Hypothalamus (tissue), 51 donors: ENCODE measurements around the gene USF1.
"Not testable (repeated sequence)": the region's sequence is repeated elsewhere in the genome, so short reads cannot be mapped to it uniquely, and the experiment has no call there.

Source experiments
- DNase-seq, 51 donors: peaks; one replicate each; lab custom pipeline; 2025; lab: John Stamatoyannopoulos, UW

USF1 gene

DNA sequence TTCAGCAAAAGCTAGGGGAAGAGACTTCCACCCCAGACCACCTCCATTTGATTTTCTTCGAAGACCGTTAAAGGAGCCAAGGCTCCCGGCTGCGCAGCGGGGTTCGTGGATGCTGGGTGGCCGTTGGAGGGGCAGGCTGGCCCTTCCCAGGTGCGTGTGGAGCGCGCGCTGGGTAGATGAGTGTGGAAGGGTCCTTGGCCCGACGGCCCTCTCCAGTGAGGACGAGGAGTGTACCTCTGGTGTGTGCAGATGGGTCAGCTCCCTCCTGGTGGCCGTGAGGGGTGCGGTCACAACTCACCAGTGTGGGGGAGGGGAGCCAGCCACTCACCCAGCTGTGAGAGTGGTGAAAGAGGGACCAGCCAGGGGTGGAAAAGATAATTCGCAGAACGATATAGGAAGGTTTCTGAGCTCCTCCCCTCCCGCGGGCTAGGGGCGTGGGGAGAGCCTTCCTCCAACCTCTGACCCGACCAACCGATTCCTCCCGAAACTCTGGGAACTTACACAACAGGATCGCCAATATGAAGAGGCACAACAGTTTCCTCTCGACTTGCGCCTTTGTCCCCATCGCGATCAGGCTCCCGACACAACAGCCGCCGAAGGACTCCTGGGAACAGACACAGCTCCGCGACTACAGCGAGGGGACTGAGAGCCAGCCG is 25.1 kb downstream of the USF1 start, which contains the start of gene F11R:
F11R (minus strand) TSS at position 644 of the 656 bp plus-strand sequence; CDS start at position 565, 79 bp downstream.
- DNase-seq: no peak

DNA sequence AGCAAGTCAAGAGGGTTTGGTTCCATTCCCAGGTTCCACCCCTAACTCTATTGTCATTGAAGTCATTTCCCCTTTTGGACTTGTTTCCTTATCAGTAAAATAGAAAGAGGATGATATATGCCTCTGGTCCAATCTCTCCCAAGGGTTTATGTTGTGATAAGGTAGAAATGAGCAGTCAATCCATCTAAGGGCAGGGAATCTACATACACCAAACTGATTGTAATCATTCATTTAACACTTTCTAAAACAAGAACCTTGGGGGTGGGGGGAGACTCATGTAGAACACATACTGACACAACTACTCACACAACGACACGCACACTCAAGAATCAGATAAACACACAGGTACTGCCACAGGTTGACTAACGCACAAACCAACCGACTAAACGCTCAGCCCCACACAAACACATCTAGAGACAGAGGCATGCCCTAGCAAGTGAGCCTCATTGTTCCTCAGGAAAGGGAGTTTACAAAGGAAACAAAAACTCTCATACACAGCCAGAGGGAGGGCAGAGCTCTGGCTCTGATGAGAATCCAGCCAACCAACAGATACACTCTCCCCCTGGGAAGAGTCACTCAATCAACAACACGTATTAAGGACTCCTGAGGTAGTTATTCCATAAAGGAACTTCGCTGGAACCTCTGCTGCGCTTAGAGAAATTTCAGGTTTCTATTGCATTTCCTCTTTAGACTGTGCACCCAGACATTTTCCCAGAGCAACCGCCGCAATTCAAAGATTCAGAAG is 25.9 kb downstream of the USF1 start:
- DNase-seq: no peak

DNA sequence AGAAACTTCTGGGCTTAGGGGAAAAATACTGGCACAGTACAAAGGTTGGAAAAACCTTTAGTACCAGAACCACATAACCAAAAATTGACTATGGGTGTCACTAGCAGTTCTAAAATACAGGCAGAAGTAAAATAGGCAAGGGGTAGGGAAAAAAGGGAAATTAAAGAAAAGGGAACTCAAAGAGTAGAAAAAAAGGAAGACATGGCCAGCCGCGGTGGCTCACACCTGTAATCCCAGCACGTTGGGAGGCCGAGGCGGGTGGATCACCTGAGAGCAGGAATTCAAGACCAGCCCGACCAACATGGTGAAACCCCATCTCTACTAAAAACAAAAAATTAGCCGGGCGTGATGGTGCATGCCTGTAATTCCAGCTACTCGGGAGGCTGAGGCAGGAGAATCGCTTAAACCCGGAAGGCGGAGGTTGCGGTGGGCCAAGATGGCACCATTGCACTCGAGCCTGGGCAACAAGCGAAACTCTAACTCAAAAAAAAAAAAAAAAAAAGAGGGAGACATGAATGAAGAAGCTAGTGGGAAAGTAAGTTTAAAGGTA is 26.6 kb downstream of the USF1 start:
- not testable (repeated sequence) for DNase-seq

DNA sequence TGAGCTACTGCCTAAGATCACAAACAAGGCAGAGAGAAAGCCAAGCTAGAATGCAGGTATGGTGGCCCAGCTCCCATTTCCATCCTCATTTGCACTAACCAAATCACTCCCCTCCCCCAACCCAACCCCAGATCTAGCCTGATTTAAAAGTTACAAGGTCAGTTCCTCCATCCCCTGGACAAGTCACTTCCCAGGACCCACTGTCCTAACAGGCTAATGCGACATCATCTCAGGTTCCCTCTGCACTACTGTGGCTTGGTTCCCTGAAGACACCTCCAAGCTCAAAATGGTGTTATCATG is 27.2 kb downstream of the USF1 start:
- no peak for DNase-seq

DNA sequence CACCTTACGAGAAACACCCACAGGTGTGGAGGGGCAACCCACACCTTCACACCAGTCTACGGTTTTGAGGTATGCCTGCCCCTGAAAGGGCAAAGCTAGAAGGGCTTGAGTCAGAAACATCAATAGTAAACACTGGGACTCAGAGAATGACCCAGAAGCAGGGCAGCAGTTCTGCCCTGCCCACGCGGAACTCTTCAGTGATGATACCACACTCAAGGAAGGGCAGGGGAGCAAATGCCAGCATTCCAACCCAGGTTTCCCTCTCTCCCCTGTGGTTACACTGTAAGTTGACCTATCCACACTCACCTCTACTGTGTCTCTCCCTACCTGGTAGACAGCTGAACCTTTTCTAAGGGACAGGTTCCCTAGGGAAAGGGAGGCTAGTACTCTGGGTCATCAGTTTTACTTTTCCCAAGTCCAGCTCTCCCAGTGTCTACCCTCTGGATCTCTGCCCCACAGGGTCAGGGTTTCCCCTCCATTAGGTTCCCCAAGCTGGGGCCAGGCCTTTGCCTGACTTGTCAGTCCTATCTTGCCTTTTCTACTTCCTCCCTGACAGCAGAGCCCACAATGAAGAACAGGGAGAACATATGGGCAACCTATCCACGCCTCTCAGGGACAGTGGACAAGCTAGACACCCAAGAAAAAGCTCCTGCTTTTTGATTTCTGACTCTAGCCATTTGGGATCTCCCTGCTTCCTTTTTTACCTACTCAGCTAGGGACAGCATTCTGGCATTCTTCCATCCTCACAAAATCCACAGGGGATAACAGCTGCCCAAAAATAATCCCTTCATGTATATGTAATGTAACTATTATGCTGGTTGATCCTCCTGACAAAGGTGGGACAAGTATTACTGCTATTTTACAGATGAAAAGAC is 27.8 kb downstream of the USF1 start:
- DNase-seq: no peak

DNA sequence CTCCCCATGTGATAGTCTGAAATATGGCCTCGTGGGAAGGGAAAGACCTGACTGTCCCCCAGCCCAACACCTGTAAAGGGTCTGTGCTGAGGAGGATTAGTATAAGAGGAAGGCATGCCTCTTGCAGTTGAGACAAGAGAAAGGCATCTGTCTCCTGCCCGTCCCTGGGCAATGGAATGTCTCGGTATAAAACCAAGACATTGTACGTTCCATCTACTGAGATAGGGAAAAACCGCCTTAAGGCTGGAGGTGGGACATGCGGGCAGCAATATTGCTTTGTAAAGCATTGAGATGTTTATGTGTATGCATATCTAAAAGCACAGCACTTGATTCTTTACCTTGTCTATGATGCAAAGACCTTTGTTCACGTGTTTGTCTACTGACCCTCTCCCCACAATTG is 28.6 kb downstream of the USF1 start:
- DNase-seq: not testable (repeated sequence)

DNA sequence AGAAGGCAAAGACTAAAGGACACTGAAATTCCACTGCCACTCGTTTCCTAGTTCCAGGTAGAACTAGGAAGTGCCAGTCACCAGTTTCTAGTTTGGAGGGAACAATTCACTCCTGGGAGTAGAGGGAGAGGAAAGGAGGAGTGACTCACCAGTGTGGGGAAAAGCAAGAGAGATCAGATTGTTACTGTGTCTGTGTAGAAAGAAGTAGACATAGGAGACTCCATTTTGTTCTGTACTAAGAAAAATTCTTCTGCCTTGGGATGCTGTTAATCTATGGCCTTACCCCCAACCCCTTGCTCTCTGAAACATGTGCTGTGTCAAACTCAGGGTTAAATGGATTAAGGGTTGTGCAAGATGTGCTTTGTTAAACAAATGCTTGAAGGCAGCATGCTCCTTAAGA is 29.1 kb downstream of the USF1 start:
- DNase-seq: not testable (repeated sequence)

DNA sequence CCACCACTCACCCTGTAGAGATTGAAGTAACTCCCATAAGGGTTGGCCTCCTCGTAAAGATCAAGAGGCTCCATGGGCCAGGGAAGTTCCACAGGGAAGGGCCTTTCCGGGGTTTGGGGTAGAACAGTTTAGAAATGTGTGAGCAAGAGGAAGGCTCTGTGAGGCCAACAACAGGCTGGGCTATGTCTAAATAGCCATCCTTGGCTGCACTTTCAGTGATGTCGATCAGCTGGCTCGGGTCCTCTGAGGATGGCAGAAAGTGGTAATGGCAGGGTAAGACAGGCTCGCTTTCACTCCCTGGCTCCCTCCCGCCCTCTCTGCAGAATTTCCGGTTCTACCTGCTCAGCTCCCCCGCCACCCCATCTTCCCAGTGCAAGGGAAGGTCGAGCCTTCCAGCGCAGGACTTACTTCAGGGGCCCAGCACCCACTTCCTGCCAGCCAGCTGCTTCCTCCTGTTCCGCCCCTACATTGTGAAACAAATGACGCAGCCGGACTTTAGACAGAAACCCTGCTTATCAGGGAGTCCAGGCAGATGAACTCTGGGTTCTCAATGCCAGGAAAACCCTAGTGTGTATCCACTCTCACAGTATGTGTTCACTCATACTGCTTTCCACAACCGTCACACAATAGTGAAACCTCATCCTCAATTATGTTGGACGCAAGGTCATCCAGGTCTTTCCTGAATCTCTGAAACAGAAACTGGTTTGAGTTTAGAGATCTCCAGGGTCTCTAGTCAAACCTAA is 32.1 kb downstream of the USF1 start:
- peak in 28 of 51 donors; percentile 5 to 50 (median 17) for DNase-seq

DNA sequence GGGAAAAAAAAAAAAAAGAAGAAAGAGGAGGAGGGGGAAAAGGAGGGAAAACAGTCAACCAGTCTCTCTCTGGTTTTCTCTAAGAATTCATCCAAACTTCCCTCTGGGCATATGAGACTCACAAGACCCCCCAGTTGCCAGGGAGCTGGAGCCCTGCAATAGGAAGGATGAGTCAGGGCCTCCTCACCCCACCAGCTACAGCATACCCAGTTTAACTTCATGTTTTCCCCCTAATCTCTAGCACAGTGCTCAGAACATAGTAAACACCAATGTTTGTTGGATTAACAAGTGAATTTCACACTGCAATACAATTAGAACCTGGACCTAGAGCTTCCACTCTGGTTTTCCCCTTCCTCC is 32.7 kb downstream of the USF1 start:
- no peak for DNase-seq

DNA sequence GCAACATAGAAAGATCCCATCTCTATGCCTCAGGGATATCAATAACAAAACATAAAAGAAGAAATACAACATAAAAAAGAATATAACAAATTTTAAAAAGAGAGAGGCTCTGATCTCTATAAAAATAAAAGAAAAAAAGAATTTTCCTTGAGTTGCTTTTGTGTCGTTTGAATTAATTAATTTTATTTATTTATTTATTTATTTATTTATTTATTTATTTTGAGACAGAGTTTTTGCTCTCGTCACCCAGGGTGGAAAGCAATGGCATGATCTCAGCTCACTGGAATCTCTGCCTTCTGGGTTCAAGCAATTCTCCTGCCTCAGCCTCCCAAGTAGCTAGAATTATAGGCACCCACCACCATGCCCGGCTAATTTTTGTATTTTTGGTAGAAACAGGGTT is 33.4 kb downstream of the USF1 start:
- no peak for DNase-seq

DNA sequence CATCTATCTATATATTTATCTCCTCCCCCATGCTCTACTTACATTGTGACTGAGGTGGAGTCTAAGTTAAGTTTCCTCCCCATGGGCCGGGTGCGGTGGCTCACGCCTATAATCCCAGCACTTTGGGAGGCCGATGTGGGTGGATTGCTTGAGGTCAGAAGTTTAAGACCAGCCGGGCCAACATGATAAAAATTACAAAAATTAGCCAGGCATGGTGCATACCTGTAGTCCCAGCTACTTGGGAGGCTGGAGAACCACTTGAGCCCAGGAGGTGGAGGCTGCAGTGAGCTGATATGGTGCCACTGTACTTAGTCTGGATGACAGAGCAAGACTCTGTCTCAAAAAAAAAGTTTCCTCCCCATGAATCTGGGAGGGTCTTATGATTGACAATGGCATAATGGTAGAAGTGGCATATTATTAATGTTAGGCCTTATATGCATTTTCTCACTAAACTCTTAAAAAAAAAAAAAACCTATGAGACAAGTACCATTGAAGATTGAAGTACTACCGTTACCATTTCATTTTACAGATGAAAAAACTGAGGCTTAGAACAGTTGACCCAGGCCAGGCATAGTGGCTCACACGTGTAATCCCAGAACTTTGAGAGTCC is 36.1 kb downstream of the USF1 start:
- DNase-seq: no peak

DNA sequence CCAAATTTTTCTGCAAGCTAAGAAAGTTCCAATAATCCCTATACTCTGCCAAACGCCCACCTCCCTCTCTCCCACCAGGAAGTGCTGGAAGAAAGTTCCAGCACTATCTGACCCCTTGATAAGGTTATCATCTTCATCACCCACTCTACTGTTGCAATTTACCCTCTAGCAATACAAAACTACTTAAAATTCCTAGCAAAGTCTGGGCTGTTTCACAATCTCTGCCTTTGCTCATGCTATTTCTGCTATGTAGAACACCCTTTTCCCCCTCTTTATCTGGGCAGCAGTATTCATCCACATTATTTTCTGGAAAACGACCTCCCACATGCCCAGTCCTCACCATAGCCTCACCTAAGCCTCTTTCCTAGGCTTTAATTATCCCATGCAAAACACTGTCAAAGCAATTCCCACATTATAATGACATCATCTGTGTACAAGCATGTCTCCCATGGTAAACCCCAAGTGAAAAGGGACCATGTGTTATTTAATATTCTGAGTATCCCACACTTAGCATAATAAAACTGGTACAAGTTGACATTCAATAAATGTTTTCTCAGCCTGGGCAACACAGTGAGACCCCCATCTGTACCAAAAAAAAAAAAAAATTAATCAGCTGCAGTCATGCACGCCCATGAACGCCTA is 36.8 kb downstream of the USF1 start:
- no peak for DNase-seq

DNA sequence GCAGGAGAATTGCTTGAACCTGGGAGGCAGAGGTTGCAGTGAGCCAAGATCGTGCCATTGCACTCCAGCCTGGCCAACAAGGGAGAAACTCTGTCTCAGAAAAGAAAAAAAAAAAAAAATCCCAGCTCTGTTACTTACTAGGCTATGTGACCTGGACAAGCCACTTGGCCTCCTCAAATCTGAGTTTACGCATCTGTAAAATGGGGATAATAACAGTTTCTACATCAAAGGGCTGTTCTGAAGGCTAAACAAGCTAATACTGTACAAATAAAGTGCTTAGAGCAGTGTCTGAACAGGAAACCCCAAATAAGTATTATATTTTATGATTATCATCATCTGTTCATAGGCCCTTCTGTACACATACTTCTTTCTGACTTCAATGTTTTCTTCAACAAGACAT is 38.4 kb downstream of the USF1 start:
- no peak for DNase-seq

DNA sequence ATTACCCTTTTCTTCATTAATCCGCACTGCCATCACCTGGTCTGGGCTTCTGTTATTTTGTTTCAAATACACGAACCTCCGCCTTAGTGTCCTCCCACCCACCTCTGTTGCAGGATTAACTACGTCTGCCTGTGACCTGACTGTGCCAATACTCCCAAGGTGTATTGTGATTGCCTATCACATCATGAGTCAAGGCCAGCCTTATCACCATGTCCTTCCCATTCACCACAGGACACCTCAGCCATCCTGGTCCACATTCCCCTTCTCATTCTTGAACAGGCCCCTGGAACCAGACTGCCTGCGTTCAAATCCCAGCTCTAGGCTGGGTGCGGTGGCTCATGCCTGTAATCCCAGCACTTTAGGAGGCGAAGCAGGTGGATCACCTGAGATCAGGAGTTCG is 39.2 kb downstream of the USF1 start:
- no peak for DNase-seq

DNA sequence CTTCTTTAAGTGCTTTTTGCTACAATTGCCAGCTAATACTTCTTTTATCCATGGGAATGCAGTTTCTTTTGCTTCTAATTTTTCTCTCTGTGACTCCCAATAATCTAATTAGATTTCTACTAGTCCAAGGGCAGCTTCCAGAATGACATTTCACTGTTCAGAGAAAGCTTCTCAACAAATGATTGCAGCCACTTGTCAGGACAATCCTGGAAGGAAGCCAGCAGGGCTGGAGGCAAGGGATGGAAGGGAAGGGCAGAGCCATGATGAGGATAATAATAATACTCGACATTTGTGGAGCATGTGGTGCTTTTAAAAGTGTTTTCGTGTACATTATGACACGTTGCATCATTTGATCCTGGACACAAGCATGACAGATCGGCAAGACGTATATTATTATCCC is 44.3 kb downstream of the USF1 start:
- no peak for DNase-seq

DNA sequence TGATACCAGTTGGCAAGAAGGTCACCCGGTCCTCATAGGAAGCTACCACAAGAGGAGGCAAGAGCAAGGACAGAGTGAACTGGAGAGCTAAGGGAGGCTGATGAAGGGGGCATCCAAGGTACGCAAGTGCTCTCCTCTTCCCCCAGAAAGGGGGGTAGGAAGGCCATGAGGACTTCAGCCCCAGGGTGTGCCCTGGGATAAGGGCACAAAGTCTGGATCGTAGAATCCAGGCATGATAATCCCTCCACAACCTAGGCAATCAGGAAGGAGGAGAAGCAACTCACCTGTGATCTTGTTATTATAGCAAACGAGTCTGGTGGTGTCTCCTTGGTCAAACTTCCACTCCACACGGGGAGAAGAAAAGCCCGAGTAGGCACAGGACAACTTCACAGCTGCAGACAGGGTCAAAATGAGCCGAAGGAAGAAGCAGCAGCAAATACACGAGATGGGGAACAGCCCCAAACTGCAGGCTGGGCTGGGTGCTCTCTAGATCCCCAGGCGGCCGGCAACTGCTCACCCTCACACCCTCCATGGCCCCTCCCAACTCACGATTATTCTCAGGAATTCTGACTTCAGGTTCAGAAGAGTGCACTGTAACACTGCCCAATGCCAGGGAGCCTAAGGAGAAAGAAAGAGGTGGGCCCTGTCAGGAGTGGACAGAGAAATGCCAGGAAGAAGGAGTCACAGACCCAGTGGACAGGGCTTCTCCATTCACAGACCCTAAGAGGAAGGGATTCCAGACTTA is 44.9 kb downstream of the USF1 start:
- no peak for DNase-seq

DNA sequence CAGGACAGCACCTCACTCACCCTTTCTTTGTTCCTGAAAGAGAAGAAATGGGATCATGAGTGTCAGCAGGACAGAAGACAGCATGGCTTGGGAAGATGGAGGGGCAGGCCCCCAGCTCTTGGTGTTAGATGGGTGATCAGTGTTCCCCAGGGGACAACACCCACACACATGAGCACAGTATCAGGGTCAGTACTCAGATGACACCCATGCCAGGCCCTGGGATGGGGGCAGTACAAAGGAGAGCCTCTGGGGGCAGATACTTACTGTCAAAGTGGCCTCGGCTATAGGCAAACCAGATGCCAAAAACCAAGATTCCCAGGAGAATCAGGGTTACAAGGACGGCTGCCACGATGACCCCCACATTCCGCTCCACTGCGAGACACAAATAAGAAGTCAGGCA is 46.4 kb downstream of the USF1 start:
- no peak for DNase-seq

DNA sequence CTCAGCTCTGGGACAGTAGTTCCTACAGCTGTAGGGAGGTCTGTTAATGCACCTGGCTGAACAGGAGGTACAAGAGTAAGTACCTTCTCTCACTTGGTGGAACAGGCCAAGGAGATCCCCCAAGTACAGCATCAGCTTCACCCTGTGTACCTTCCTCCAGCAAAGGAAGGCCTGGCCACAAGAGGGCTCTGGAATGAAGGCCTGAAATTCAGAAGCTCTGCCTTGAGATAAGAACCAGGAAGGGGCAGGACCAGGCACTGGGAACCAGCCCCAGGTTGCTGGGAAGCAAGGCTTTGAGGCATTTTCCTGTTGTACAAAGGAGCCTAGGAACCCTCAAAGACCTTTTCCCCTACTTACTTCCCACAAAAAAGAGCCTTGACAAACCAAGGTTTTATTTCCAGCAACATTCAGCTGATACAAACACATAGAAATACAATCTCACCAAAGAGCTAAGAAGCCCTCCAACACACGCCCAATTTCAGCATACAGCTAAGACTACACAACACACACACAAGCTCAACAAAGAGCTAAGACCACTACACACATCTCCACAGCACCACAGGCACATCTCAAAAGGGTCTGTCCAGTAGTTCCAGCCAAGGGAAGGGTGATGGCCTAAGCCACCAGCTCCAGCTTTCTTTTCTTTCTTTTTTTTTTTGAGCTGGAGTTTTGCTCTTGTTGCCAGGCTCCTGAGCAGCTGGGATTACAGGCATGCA is 48.3 kb downstream of the USF1 start:
- DNase-seq: peak in 25 of 51 donors; percentile 3 to 43 (median 18)
